22Rv1 (cell line): ENCODE results near the gene SGCG.

Experiments
- ZFX ChIP-seq: fragments of 450-650 bp; IDR thresholded peaks from 2 replicates; pipeline ENCODE4 v1.6.1; 2017; ENCODE audit warnings: antibody characterized with exemption, borderline replicate concordance
- TF ChIP-seq, protein P1 (sequence below): fragments of 450-650 bp; IDR thresholded peaks from 2 replicates; pipeline ENCODE4 v1.5.1; 2017; ENCODE audit warnings: mild to moderate bottlenecking

DNA sequence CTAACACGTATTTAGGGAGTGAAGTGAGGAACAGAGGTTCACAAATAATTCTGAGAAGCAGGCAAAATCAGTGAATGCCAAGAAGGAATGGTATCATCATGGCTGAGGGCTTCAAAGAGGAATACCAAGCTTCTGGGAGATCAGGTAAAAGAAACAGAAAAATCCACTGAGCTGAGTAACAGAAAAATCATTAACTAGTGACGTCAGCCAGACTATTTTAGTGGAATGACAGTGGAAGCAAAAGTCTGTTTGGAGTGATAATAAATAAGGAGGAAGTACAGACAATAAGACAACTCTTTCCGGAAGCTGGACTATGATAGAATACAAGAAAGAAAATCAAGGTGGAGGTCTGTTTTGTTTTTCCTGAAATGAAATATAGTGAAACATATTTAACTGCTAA, 169.2 kb downstream of the SGCG start:
- TF ChIP-seq, protein P1, sequence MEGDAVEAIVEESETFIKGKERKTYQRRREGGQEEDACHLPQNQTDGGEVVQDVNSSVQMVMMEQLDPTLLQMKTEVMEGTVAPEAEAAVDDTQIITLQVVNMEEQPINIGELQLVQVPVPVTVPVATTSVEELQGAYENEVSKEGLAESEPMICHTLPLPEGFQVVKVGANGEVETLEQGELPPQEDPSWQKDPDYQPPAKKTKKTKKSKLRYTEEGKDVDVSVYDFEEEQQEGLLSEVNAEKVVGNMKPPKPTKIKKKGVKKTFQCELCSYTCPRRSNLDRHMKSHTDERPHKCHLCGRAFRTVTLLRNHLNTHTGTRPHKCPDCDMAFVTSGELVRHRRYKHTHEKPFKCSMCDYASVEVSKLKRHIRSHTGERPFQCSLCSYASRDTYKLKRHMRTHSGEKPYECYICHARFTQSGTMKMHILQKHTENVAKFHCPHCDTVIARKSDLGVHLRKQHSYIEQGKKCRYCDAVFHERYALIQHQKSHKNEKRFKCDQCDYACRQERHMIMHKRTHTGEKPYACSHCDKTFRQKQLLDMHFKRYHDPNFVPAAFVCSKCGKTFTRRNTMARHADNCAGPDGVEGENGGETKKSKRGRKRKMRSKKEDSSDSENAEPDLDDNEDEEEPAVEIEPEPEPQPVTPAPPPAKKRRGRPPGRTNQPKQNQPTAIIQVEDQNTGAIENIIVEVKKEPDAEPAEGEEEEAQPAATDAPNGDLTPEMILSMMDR: no peak
- no peak for TF ChIP-seq ZFX
